NCI-H1436 treated with DMSO at 0.1 percent for 48 hours (cell line): ENCODE results near the gene PFKL.

ENCODE experiments used
- DNase-seq: peaks from one replicate; lab custom pipeline; 2025; lab: John Stamatoyannopoulos, UW

PFKL gene

GRCh38 chr21:44299458-44300261 is at the start of gene PFKL:
PFKL (plus strand) TSS chr21:44300053; CDS start chr21:44300106, 53 bp downstream.
- no peak for DNase-seq

- DNase-seq, result no peak
These were observed 45.8 kb upstream of the PFKL start for GRCh38 chr21:44253832-44254710.

- DNase-seq, result no peak
These were observed 44.3 kb upstream of the PFKL start for GRCh38 chr21:44255511-44255981.

GRCh38 chr21:44258056-44258725 is 41.7 kb upstream of the PFKL start:
- DNase-seq, result no peak

- DNase-seq, result no peak
These were observed 40.7 kb upstream of the PFKL start for GRCh38 chr21:44259082-44259705.

- no peak for DNase-seq
These were observed 39.8 kb upstream of the PFKL start for GRCh38 chr21:44260066-44260465.

GRCh38 chr21:44260791-44261631 is 38.8 kb upstream of the PFKL start:
- DNase-seq, result no peak

- no peak for DNase-seq
These were observed 38.1 kb upstream of the PFKL start, which contains the start of gene DNMT3L for GRCh38 chr21:44261675-44262295. DNMT3L (minus strand) TSS chr21:44261897; CDS start chr21:44261259, 638 bp downstream.

GRCh38 chr21:44262338-44263056 is 37.4 kb upstream of the PFKL start:
- no peak for DNase-seq

GRCh38 chr21:44263221-44263760 is 36.6 kb upstream of the PFKL start:
- no peak for DNase-seq

GRCh38 chr21:44263768-44264167 is 36.1 kb upstream of the PFKL start:
- DNase-seq, result no peak

- no peak for DNase-seq
These were observed 34.1 kb upstream of the PFKL start for GRCh38 chr21:44265734-44266270.

GRCh38 chr21:44267655-44268142 is 32.2 kb upstream of the PFKL start:
- no peak for DNase-seq

- no peak for DNase-seq
These were observed 30.8 kb upstream of the PFKL start for GRCh38 chr21:44269090-44269489.

GRCh38 chr21:44271558-44272283 is 28.1 kb upstream of the PFKL start:
- no peak for DNase-seq

- no peak for DNase-seq
These were observed 27.5 kb upstream of the PFKL start for GRCh38 chr21:44272284-44272858.

- DNase-seq, result no peak
These were observed 26.8 kb upstream of the PFKL start for GRCh38 chr21:44273046-44273445.

- DNase-seq, result no peak
These were observed 24.8 kb upstream of the PFKL start for GRCh38 chr21:44275041-44275440.
